SK-N-SH treated with all-trans-retinoic acid at 6 μM for 48 hours (cell line): ENCODE results near the gene UPK3A.

Experiments
- ARNTL ChIP-seq: fragments of 450-650 bp; formaldehyde crosslinking; IDR thresholded peaks from 2 replicates; pipeline ENCODE4 v1.5.0; 2020; ENCODE audit warnings: low read depth, mild to moderate bottlenecking, moderate library complexity, borderline replicate concordance
- ZFP30 ChIP-seq: fragments of 450-650 bp; formaldehyde crosslinking; IDR thresholded peaks from 2 replicates; pipeline ENCODE4 v1.5.0; 2022; ENCODE audit warnings: mild to moderate bottlenecking, moderate library complexity
- TF ChIP-seq, protein P1 (sequence below): fragments of 250-450 bp; sonication (Bioruptor Pico); IDR thresholded peaks from 2 replicates; pipeline ENCODE4 v1.5.0; 2020; ENCODE audit warnings: mild to moderate bottlenecking, moderate library complexity
- TF ChIP-seq, protein P2 (sequence below): fragments of 250-450 bp; sonication (Bioruptor Pico); IDR thresholded peaks from 2 replicates; pipeline ENCODE4 v1.8.0; 2020; ENCODE audit warnings: mild to moderate bottlenecking, moderate library complexity, borderline replicate concordance

DNA sequence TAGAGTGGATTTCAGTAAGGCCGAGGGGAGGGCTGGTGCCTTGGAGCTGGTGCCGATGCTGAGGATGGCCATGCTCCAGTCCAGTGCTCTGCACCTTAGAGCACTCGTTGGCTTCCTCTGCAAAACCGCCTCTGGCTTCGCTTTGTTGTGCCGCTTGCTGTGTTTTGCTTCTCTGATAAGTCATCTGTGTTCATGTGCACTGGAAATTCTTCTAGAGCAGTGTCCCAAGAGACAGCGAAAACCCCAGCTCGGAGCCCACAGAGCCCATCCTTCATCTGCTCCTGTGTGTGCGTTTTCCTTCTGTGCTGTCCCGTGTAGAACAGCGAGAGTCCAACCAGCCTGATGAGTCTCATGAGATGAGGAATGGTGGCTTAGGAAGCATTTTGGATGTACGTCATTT is 37.1 kb downstream of the UPK3A start:
- TF ChIP-seq, protein P1, sequence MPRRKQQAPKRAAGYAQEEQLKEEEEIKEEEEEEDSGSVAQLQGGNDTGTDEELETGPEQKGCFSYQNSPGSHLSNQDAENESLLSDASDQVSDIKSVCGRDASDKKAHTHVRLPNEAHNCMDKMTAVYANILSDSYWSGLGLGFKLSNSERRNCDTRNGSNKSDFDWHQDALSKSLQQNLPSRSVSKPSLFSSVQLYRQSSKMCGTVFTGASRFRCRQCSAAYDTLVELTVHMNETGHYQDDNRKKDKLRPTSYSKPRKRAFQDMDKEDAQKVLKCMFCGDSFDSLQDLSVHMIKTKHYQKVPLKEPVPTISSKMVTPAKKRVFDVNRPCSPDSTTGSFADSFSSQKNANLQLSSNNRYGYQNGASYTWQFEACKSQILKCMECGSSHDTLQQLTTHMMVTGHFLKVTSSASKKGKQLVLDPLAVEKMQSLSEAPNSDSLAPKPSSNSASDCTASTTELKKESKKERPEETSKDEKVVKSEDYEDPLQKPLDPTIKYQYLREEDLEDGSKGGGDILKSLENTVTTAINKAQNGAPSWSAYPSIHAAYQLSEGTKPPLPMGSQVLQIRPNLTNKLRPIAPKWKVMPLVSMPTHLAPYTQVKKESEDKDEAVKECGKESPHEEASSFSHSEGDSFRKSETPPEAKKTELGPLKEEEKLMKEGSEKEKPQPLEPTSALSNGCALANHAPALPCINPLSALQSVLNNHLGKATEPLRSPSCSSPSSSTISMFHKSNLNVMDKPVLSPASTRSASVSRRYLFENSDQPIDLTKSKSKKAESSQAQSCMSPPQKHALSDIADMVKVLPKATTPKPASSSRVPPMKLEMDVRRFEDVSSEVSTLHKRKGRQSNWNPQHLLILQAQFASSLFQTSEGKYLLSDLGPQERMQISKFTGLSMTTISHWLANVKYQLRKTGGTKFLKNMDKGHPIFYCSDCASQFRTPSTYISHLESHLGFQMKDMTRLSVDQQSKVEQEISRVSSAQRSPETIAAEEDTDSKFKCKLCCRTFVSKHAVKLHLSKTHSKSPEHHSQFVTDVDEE (CRISPR knock-in tag) = no peak
- TF ChIP-seq, protein P2, sequence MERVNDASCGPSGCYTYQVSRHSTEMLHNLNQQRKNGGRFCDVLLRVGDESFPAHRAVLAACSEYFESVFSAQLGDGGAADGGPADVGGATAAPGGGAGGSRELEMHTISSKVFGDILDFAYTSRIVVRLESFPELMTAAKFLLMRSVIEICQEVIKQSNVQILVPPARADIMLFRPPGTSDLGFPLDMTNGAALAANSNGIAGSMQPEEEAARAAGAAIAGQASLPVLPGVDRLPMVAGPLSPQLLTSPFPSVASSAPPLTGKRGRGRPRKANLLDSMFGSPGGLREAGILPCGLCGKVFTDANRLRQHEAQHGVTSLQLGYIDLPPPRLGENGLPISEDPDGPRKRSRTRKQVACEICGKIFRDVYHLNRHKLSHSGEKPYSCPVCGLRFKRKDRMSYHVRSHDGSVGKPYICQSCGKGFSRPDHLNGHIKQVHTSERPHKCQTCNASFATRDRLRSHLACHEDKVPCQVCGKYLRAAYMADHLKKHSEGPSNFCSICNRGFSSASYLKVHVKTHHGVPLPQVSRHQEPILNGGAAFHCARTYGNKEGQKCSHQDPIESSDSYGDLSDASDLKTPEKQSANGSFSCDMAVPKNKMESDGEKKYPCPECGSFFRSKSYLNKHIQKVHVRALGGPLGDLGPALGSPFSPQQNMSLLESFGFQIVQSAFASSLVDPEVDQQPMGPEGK (CRISPR knock-in tag) = no peak
- no peak for TF ChIP-seq ZFP30 (CRISPR knock-in tag)
- no peak for TF ChIP-seq ARNTL (CRISPR knock-in tag)
